GM10266 (cell line): ENCODE measurements around the gene BCR.

Experiments used
- DNase-seq: peaks from one replicate; pipeline ENCODE4 v3.0.0; 2012; ENCODE audit errors: extremely low spot score
- TF ChIP-seq, protein P1 (sequence below): IDR thresholded peaks from 2 replicates; pipeline ENCODE4 v1.5.1; 2012; ENCODE audit warnings: mild to moderate bottlenecking, low read depth; ENCODE audit not compliant: control insufficient read depth, insufficient read depth; ENCODE audit errors: missing control alignments

The BCR gene

GRCh38 chr22:23283591-23284503 is 103.5 kb downstream of the BCR start:
- DNase-seq = no peak
- TF ChIP-seq, protein P1, sequence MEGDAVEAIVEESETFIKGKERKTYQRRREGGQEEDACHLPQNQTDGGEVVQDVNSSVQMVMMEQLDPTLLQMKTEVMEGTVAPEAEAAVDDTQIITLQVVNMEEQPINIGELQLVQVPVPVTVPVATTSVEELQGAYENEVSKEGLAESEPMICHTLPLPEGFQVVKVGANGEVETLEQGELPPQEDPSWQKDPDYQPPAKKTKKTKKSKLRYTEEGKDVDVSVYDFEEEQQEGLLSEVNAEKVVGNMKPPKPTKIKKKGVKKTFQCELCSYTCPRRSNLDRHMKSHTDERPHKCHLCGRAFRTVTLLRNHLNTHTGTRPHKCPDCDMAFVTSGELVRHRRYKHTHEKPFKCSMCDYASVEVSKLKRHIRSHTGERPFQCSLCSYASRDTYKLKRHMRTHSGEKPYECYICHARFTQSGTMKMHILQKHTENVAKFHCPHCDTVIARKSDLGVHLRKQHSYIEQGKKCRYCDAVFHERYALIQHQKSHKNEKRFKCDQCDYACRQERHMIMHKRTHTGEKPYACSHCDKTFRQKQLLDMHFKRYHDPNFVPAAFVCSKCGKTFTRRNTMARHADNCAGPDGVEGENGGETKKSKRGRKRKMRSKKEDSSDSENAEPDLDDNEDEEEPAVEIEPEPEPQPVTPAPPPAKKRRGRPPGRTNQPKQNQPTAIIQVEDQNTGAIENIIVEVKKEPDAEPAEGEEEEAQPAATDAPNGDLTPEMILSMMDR = no peak

DNA sequence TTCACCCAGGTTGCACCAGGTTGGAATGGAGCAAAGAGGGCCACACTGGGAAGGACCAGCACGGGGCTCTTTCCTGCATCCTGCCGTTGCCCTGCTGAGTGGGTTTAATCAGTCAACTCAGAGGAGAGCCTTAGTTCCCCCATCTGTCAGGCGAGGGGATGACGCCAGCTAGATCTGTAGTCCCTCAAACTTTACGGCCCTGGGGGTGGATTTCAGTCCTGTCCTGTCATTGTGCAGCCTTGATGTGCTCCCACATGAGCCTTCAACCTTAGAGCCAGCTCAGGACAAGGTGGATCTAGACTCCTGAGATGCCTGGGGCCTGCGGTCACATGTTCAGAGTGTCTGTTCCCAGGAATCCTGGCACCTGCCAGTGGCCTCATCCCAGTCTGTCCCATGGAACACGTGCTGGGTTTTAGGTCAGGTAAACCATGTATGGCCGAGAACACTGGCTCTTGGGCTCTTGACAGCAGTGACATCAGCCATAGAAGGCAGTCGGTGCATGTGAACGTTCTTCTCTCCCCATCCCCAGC is 104.3 kb downstream of the BCR start:
- DNase-seq = no peak
- TF ChIP-seq, protein P1 = no peak

GRCh38 chr22:23285236-23285635 is 104.9 kb downstream of the BCR start:
- TF ChIP-seq, protein P1 = no peak
- no peak for DNase-seq

- no peak for DNase-seq
- TF ChIP-seq, protein P1 = no peak
Measured at GRCh38 chr22:23285734-23286133, 105.4 kb downstream of the BCR start.

- DNase-seq = no peak
- TF ChIP-seq, protein P1 = no peak
Measured at GRCh38 chr22:23286296-23286695, 106.0 kb downstream of the BCR start.

DNA sequence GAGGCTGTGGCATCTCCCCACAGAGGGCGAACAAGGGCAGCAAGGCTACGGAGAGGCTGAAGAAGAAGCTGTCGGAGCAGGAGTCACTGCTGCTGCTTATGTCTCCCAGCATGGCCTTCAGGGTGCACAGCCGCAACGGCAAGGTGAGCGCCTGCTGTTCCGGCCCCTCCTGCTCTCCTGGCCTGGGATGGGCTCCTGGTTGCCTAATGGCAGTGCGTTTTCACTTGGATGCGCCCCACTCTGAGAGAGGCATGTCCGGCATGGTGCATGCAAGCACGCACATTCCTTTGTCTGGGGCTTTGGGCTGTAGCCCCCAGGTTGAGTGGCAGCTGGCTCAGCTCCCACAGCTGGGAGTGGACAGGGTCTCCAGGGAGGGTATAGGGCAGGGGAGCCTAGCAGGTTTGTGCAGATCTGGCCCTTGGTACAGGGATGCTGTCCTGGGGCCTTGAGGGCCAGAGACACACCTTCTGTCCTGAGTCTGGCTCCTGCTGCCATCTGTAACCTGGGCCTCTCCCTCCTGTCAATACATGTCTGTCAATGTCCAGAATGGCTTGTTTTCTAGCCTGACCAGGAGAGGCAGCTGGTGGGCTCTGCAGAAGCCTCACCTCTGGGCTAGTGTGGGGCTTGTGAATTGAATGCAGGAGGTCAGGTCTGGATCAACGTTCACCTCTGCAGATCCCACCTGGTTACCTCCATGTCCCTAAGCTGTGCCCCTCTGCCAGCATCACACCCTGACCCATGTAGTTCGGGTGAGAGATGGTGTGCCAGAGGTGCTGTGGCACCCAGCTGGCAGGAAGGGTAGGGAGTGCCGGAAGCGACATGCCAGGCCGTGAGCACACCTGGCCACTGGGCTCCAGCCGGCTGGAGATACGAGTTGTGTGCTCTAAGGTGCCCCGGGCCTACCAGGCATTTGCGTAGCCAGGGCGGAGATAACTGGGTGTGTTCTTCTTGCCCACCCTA is 107.1 kb downstream of the BCR start:
- TF ChIP-seq, protein P1 = no peak
- no peak for DNase-seq
